SK-N-SH (cell line): ENCODE results near the gene GRM8. TPM values are rescaled to one million over a fixed set of nuclear protein-coding genes. Genes with fewer than 3 reads are reported as not detected.

ENCODE experiments used
- CTCF ChIA-PET: fragments of 300-600, 350-600 bp; formaldehyde crosslinking; extraction: SDS; loops from one replicate; lab custom pipeline; 2021; lab: Yijun Ruan, JAX
- POLR2A ChIA-PET: fragments of 350-600 bp; sonication (Branson Sonifier 250); formaldehyde crosslinking; extraction: SDS; loops from one replicate; lab custom pipeline; 2020; ENCODE audit warnings: antibody characterized with exemption, inconsistent platforms; lab: Yijun Ruan, JAX
- DNase-seq: peaks from one replicate; pipeline ENCODE4 v3.0.0; 2012
- H2AFZ ChIP-seq: fragments of 200-600 bp; sonication (generic); 2 replicates; pipeline ENCODE4 v1.8.1; 2016; ENCODE audit warnings: antibody characterized with exemption, mild to moderate bottlenecking, low read depth
- H3F3A ChIP-seq: fragments of 200-600 bp; sonication (generic); replicated peaks from 2 replicates; pipeline ENCODE3; 2016; ENCODE audit warnings: antibody characterized with exemption, mild to moderate bottlenecking; ENCODE audit not compliant: insufficient read depth
- H3K27ac ChIP-seq, 2 experiments: fragments of 200-500 bp in 1 of 2; fragments of 200-600 bp in 1 of 2; sonication (Bioruptor generic) in 1 of 2; sonication (generic), shearing (Covaris generic) in 1 of 2; 2 replicates each; pipeline versions ENCODE4 v1.5.1 to v1.6.1; 2014 to 2016; ENCODE audit warnings: low read depth in 2 of 2, inconsistent platforms in 1 of 2, low read length in 1 of 2, mild to moderate bottlenecking in 1 of 2, mixed read lengths in 1 of 2
- H3K27me3 ChIP-seq: fragments of 200-600 bp; sonication (generic), shearing (Covaris generic); 2 replicates; pipeline ENCODE4 v1.6.1; 2016; ENCODE audit warnings: mixed run types; ENCODE audit not compliant: insufficient read depth
- H3K36me3 ChIP-seq, 2 experiments: fragments of 200-500 bp in 1 of 2; fragments of 200-600 bp in 1 of 2; sonication (Bioruptor generic) in 1 of 2; sonication (generic) in 1 of 2; replicated peaks in 1 of 2; 2 replicates each; pipeline versions ENCODE3 to v1.5.1; 2014 to 2016; ENCODE audit warnings: low read length in 1 of 2, mild to moderate bottlenecking in 1 of 2; ENCODE audit not compliant: insufficient read depth in 2 of 2, control insufficient read depth in 1 of 2
- H3K4me1 ChIP-seq, 2 experiments: fragments of 200-500 bp in 1 of 2; fragments of 200-600 bp in 1 of 2; sonication (Bioruptor generic) in 1 of 2; sonication (generic), shearing (Covaris generic) in 1 of 2; 2 replicates each; pipeline versions ENCODE4 v1.5.1 to v1.6.1; 2014 to 2016; ENCODE audit warnings: low read depth in 1 of 2, low read length in 1 of 2, mixed run types in 1 of 2; ENCODE audit not compliant: insufficient read depth in 2 of 2, control insufficient read depth in 1 of 2
- H3K4me2 ChIP-seq: fragments of 200-600 bp; sonication (generic), shearing (Covaris generic); 2 replicates; pipeline ENCODE4 v1.6.1; 2017; ENCODE audit warnings: mixed run types
- H3K4me3 ChIP-seq, 2 experiments: fragments of 200-500 bp in 1 of 2; fragments of 200-600 bp in 1 of 2; sonication (Bioruptor generic) in 1 of 2; sonication (generic), shearing (Covaris generic) in 1 of 2; 2 replicates each; pipeline versions ENCODE4 v1.5.1 to v1.8.1; 2014 to 2016; ENCODE audit warnings: low read depth in 2 of 2, inconsistent platforms in 1 of 2, low read length in 1 of 2, mild to moderate bottlenecking in 1 of 2, mixed read lengths in 1 of 2, moderate library complexity in 1 of 2
- H3K79me2 ChIP-seq: fragments of 200-600 bp; sonication (generic); 2 replicates; pipeline ENCODE4 v1.8.1; 2017; ENCODE audit warnings: mild to moderate bottlenecking; ENCODE audit not compliant: insufficient read depth
- H3K9ac ChIP-seq: fragments of 200-600 bp; sonication (generic); 2 replicates; pipeline ENCODE4 v1.6.1; 2017; ENCODE audit warnings: mixed run types
- H3K9me2 ChIP-seq: fragments of 200-600 bp; sonication (generic); 2 replicates; pipeline ENCODE4 v1.6.1; 2017; ENCODE audit warnings: mixed run types
- H3K9me3 ChIP-seq: fragments of 200-600 bp; sonication (generic); 2 replicates; pipeline ENCODE4 v1.6.1; 2017; ENCODE audit warnings: mixed run types, mild to moderate bottlenecking, moderate library complexity
- H4K20me1 ChIP-seq: fragments of 200-600 bp; sonication (generic); 2 replicates; pipeline ENCODE4 v1.6.1; 2017; ENCODE audit warnings: mild to moderate bottlenecking, mixed run types; ENCODE audit not compliant: insufficient read depth
- CHD2 ChIP-seq: fragments of 150-350 bp; IDR thresholded peaks from 2 replicates; pipeline ENCODE4 v1.6.1; 2018; ENCODE audit warnings: low read length; ENCODE audit not compliant: partially characterized antibody
- ELF1 ChIP-seq: IDR thresholded peaks from 2 replicates; pipeline ENCODE4 v1.4.0; 2012
- EP300 ChIP-seq, 2 experiments: IDR thresholded peaks; 2 replicates each; pipeline versions ENCODE4 v1.4.0 to v1.6.1; 2012; ENCODE audit warnings: borderline replicate concordance in 1 of 2, low read depth in 1 of 2, low read length in 1 of 2
- FOSL2 ChIP-seq: IDR thresholded peaks from 2 replicates; pipeline ENCODE4 v1.4.0; 2012; ENCODE audit warnings: low read depth, mild to moderate bottlenecking, moderate library complexity, borderline replicate concordance
- FOXM1 ChIP-seq: IDR thresholded peaks from 2 replicates; pipeline ENCODE4 v1.4.0; 2012; ENCODE audit warnings: low read depth, mild to moderate bottlenecking
- GATA2 ChIP-seq: sonication (generic); formaldehyde crosslinking; IDR thresholded peaks from 2 replicates; pipeline ENCODE4 v1.5.0; 2020; ENCODE audit warnings: mild to moderate bottlenecking, missing genetic modification reagents
- JUND ChIP-seq: IDR thresholded peaks from 2 replicates; pipeline ENCODE4 v1.4.0; 2012
- MEF2A ChIP-seq: IDR thresholded peaks from 2 replicates; pipeline ENCODE4 v1.4.0; 2012; ENCODE audit warnings: low read depth, borderline replicate concordance
- NFIC ChIP-seq: IDR thresholded peaks from 2 replicates; pipeline ENCODE4 v1.4.0; 2012; ENCODE audit warnings: borderline replicate concordance
- NRF1 ChIP-seq: IDR thresholded peaks from 2 replicates; pipeline ENCODE4 v1.6.1; 2012; ENCODE audit warnings: low read depth, mild to moderate bottlenecking, low read length
- POLR2AphosphoS5 ChIP-seq: IDR thresholded peaks from 2 replicates; pipeline ENCODE4 v1.6.1; 2012; ENCODE audit warnings: low read depth, low read length
- RAD21 ChIP-seq: IDR thresholded peaks from 2 replicates; pipeline ENCODE4 v1.6.1; 2012; ENCODE audit warnings: mild to moderate bottlenecking, low read length
- RCOR1 ChIP-seq: fragments of 150-350 bp; IDR thresholded peaks from 2 replicates; pipeline ENCODE4 v1.6.1; 2017; ENCODE audit warnings: antibody characterized with exemption, low read length
- RFX5 ChIP-seq: IDR thresholded peaks from 2 replicates; pipeline ENCODE4 v1.6.1; 2012; ENCODE audit warnings: mild to moderate bottlenecking, improper control_type of control experiment, low read length
- RXRA ChIP-seq: IDR thresholded peaks from 2 replicates; pipeline ENCODE4 v1.4.0; 2012; ENCODE audit warnings: low read depth, mild to moderate bottlenecking, borderline replicate concordance
- SIN3A ChIP-seq: IDR thresholded peaks from 2 replicates; pipeline ENCODE4 v1.6.1; 2012; ENCODE audit warnings: low read depth, mild to moderate bottlenecking, low read length, moderate library complexity, borderline replicate concordance
- SMC3 ChIP-seq: IDR thresholded peaks from 2 replicates; pipeline ENCODE4 v1.6.1; 2012; ENCODE audit warnings: low read depth, low read length, improper control_type of control experiment
- WGBS: methylation state at CpG from one replicate; pipeline ENCODE4 v1.1.6; 2017; ENCODE audit warnings: low lambda C conversion rate; 5-methylcytosine and 5-hydroxymethylcytosine counted together
- polyA plus RNA-seq, 3 experiments: library from polyadenylated mRNA; depleted of rRNA; stranded (reverse); fragments of >200 nt; gene quantifications; 2 replicates each; pipeline ENCODE4 v1.2.3, GENCODE V29; 2012
- TF ChIP-seq, protein P1 (sequence below): fragments of 150-350 bp; IDR thresholded peaks from 2 replicates; pipeline ENCODE4 v1.6.1; 2017; ENCODE audit warnings: antibody characterized with exemption, low read length, low read depth, borderline replicate concordance
- TF ChIP-seq, protein P2 (sequence below): IDR thresholded peaks from 2 replicates; pipeline ENCODE4 v1.6.1; 2012; ENCODE audit warnings: mild to moderate bottlenecking, low read depth, low read length, moderate library complexity

The GRM8 gene
- polyA plus RNA-seq, 1 of the 3 experiments (the other 2 are of a cell fraction): 0.10 TPM

DNA sequence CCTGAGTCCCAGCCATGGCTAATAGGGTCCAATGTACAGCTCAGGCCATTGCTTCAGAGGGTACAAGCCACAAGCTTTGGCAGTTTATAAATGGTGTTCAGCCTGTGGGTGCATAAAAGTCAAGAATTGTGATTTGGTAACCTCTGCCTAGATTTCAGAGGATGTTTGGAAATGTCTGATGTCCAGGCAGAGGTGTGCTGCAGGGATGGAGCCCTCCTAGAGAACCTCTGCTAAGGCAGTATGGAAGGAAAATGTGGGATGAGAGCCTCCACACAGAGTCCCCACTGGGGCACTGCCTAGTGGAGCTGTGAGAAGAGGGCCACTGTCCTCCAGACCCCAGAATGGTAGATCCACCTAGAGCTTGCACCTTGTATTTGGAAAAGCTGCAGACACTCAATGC lies 779.9 kb downstream of the GRM8 start:
- Histone ChIP-seq H4K20me1 (no peaks in the 10 kb centered on the region), H3K27me3 (no peaks in the 10 kb centered on the region), H3K27ac (no peak overlapping the region), H3K4me2 (no peak overlapping the region), H3K4me1 (no peaks in the 10 kb centered on the region; a peak in 1 of 4 replicates), H3K9me3 (peaks cover 8% of the 10 kb centered on the region; the same call in 1 of the 2 replicates), H3K9me2 (no peaks in the 10 kb centered on the region), H3K36me3 (no peaks in the 10 kb centered on the region), H3K79me2 (no peaks in the 10 kb centered on the region), H3K4me3 (no peak overlapping the region), H3K9ac (no peak overlapping the region), H2AFZ (no peak overlapping the region)
- POLR2A ChIA-PET: no interaction called here
- CTCF ChIA-PET: no interaction called here
- TF ChIP-seq RAD21: no peak
- TF ChIP-seq, all 33 proteins: peak for 0
- no peaks in the 10 kb centered on the region for H3F3A ChIP-seq
- DNase-seq: no peak

DNA sequence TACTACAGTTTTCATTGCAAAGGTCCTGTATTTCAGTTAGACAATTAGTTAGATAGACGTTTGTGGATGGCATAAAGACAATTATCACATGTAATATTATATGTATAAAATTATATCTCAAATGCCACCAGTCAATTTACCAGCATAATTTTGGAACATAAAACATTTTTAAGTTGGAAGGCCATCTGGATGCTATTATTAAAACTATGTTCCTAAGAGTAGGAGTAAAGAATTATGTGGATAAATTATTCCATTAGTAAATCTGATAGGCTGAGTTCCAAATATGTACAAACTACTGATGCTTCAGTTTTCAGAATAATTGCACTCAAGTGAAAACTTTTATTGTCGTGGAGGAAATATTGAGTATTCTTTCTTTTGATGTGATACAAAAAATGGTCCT lies 790.3 kb downstream of the GRM8 start:
- no peak for DNase-seq
- Histone ChIP-seq H3K36me3 (no peaks in the 10 kb centered on the region), H3K79me2 (no peaks in the 10 kb centered on the region), H3K9me2 (no peaks in the 10 kb centered on the region; the same call in none of the 2 replicates), H3F3A (no peaks in the 10 kb centered on the region), H3K9me3 (no peaks in the 10 kb centered on the region), H3K4me1 (peaks cover 0 to 4% of the 10 kb centered on the region in 2 experiments; a peak in 1 of 4 replicates), H3K4me3 (no peak overlapping the region), H4K20me1 (no peaks in the 10 kb centered on the region), H3K4me2 (no peak overlapping the region), H3K27me3 (no peaks in the 10 kb centered on the region), H3K9ac (no peak overlapping the region), H2AFZ (no peak overlapping the region), H3K27ac (no peak overlapping the region)
- POLR2A ChIA-PET: no interaction called here
- no peak for TF ChIP-seq FOSL2
- no peak for TF ChIP-seq RFX5
- TF ChIP-seq RCOR1: no peak
- no peak for TF ChIP-seq SMC3
- no peak for TF ChIP-seq EP300 (IDR thresholded peaks at IDR 0.05; ENCODE audit: borderline replicate concordance in 1 of 2, low read depth in 1 of 2, low read length in 1 of 2)
- TF ChIP-seq GATA2 (CRISPR knock-in tag): no peak
- TF ChIP-seq SIN3A: no peak
- TF ChIP-seq NRF1: no peak
- TF ChIP-seq RXRA: no peak
- TF ChIP-seq ELF1: no peak
- TF ChIP-seq JUND: no peak
- TF ChIP-seq, protein P1, sequence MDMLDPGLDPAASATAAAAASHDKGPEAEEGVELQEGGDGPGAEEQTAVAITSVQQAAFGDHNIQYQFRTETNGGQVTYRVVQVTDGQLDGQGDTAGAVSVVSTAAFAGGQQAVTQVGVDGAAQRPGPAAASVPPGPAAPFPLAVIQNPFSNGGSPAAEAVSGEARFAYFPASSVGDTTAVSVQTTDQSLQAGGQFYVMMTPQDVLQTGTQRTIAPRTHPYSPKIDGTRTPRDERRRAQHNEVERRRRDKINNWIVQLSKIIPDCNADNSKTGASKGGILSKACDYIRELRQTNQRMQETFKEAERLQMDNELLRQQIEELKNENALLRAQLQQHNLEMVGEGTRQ: no peak
- no peak for TF ChIP-seq CHD2
- no peak for TF ChIP-seq POLR2AphosphoS5
- TF ChIP-seq FOXM1: no peak
- TF ChIP-seq, protein P2, sequence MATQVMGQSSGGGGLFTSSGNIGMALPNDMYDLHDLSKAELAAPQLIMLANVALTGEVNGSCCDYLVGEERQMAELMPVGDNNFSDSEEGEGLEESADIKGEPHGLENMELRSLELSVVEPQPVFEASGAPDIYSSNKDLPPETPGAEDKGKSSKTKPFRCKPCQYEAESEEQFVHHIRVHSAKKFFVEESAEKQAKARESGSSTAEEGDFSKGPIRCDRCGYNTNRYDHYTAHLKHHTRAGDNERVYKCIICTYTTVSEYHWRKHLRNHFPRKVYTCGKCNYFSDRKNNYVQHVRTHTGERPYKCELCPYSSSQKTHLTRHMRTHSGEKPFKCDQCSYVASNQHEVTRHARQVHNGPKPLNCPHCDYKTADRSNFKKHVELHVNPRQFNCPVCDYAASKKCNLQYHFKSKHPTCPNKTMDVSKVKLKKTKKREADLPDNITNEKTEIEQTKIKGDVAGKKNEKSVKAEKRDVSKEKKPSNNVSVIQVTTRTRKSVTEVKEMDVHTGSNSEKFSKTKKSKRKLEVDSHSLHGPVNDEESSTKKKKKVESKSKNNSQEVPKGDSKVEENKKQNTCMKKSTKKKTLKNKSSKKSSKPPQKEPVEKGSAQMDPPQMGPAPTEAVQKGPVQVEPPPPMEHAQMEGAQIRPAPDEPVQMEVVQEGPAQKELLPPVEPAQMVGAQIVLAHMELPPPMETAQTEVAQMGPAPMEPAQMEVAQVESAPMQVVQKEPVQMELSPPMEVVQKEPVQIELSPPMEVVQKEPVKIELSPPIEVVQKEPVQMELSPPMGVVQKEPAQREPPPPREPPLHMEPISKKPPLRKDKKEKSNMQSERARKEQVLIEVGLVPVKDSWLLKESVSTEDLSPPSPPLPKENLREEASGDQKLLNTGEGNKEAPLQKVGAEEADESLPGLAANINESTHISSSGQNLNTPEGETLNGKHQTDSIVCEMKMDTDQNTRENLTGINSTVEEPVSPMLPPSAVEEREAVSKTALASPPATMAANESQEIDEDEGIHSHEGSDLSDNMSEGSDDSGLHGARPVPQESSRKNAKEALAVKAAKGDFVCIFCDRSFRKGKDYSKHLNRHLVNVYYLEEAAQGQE: no peak
- no peak for TF ChIP-seq MEF2A
- TF ChIP-seq NFIC: no peak
- WGBS: 4% methylated on average over 2 of the region's 2 CpGs
- CTCF ChIA-PET: interaction anchor here (0.6 kb wide), 1 partner anchor 1158 kb away, joined by 3 read pairs; no protein-coding TSS in a partner anchor
